NCI-H2107 treated with DMSO at 0.1 percent for 48 hours (cell line): Measurements from ENCODE around the gene PTPN23.
A peak's percentile ranks its signal among the peaks of the same experiment; 100 is the strongest.

Experiments
- DNase-seq: peaks from one replicate; lab custom pipeline; 2025; ENCODE audit not compliant: unreplicated experiment; lab: John Stamatoyannopoulos, UW

Gene PTPN23

GRCh38 chr3:47419083-47420043, 38.5 kb downstream of the PTPN23 start:
- no peak for DNase-seq

DNA sequence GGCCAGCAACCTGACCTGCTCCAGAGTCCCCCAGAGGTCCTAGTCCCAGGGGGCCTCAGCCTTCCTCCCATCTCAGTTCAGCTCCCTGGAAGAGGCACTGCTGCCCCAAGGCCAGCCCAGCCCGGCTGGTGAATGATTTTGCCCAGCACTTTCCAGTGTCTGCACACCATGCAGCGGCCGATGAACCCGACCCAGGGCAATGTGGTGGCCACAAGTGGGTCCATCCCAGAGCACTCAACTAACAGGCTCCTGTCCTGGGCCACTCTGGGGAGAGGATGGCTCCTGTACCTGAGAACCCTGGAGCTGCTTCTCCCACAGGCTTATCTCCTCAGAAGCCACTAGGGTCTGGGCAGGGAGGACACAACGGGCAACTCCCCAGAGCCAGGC, 39.2 kb downstream of the PTPN23 start:
- DNase-seq = no peak

DNA sequence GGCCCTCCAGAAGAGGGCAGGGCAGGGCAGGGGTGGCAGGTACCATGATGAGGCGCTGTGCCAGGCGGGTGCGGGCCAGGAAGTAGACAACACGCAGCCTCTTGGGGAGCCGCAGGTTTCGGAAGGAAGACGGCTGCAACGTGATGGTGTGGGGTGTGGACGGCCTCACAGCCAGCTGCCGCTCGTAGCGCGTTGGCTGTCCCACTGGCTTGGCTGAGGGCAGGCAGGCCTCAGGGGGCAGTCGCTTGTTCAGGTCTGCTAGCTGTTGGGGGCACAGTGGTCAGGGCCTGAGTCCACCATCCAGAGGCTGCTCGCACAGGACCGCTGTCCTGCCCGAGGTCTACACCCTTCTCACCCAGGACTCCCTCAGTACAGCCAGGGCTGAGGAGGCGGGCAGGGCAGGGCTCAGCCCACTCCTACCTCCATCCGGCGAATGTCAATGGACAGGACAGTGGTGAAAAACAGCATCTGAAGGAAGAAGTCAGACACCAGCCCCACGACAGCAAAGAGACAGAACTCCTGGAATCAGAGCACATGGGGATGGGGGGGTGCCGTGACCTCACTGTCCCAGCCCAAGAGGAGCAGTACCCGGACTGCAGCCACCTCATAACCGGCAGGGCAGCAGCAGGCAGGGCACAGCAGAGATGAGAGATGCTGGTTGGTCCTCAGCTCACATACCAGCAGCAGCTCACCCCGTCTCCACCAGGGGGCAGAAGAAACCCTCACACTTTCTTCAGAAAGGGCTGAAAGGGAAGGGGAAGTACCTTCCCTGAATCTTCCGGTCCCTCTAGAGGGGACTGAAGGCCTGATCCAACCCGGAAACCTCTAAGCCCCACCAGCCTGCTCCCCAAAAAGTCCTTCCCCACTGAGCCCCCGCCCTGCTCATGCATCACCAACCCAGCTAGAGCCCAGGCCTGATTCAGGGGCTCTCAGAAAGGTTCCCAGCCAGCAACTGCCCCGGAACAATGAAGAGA, 40.0 kb downstream of the PTPN23 start:
- DNase-seq = peak; percentile 50

DNA sequence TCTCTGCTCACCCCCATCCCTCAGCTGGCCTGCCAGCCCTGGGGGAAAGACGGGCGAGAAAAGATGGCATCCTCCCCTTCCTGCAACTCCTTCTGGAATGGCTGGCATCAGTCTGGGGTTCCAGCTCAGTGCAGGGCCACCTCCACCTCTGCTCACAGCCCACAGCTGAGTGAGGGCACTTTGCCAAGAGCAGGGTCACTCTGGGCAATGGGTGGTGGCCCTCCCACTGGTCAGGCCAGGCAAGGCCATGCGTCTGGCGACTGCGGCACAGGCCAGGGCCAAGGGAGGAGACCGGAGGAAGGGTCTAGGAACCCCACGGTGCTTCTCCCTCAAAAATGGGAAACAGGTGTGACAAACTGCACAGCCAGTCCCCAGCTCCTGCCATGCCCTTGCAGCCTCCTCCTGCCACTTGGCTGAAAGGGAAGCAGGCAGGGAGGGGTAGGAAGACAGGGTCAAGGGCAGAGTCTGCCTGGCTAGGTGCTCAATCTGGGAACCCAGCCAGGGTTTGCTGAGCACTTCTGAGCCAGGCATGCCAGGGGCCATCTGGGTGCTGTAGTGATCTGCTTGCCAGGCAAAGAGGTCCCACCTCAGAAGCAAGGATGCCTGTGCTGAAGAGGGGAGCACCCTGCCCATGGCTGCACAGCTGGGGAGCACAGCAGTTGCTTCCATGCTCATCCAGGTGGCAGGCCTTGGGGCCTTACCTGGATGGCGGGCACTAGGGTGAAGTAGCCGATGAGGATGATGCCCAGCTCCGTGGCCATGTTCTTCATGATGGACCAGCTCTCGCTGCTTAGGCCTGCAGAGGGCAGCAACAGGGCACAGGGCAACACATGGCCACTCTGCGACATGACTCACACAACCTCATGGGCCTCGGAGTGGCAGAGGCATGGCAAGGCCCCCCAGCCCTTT, 41.2 kb downstream of the PTPN23 start:
- DNase-seq = no peak

- DNase-seq = no peak
Observed at GRCh38 chr3:47422743-47423142, 41.9 kb downstream of the PTPN23 start.

DNA sequence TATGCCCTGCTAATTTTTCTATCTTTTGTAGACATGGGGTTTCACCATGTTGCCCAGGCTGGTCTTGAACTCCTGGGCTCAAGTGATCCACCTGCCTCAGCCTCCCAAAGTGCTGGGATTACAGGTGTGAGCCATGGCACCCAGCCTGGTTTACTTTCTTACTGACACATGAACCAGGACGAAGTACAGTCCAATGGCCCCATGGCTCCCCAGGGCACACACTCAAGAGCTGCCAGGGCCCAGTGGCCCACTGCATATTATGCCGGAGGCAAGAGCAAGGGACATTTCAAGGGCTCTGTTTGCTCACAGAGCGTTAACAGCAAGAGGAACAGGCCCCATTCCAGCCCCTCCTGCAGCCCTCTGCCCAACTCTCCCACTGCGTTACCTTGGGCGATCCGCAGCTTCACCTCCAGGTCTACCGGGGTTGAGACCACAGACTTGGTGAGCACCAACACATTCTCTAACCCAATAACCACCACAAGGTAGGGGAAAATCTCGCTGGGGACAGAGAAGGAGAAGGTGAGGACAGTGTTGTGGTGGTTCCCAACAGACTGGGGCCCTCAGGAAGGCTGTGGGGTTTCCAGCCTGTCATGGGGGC, 42.8 kb downstream of the PTPN23 start:
- DNase-seq = no peak

DNA sequence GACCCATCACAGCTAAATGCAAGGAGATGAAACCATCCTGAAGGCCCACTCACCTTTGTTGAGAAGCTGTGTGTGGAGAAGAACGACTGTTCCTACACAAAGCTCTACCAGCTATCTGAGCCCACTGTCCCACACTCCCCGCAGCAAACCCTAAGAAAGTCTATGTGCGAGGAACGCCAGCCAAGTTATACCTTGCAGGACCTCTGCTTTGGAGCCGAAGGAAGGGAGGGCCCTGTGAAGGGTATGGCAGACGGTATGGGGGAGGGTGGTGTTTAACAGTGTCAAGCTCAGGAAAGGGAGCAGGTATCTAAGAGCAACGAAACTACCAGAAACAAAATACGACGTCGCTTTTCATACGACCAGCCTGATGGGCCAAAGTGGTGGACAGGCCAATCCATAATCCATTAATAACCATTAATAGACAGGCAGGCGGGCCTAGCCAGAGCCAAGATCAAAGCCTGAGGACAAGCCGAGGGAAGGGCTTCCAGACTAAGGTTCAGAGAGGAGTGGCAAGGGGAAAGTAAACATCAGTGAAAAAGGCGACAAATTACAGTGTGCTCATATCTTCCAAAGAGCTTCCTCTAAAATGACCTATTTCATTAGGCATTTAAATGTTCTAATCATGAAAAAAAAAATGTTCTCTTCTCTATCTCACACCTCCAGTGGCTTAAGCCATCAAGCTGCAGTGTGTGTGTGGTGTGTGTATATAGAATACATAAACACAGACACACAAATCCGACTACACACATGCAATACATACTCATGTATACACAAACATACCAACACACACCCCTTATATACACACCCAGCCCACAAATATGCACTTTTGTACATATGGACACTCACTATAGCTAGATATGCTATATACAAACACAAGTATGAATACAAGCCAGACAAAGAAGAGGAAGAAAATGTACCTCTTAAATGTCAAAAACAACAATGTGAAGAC, 43.9 kb downstream of the PTPN23 start:
- DNase-seq = no peak

- DNase-seq = no peak
Observed at GRCh38 chr3:47425383-47425778, 44.6 kb downstream of the PTPN23 start.

- no peak for DNase-seq
Observed at GRCh38 chr3:47425959-47426358, 45.1 kb downstream of the PTPN23 start.

DNA sequence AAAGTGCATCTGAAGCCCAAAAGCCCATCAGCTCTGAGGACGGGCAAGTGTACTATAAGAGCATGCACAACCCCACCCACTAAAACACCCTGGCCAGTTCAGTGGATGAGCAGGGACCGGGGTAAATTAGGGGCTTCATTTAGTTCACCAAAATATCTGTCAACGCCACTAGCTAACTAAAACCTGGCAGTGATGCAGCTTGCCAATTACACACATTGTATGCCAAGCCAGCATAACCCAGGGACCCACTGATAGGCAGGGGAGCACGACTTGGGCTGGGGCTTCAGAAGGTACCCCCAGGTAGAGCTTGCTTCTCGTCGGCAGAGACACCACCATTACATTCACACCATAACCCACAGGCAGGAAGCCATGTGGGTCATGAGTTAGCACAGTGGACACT, 47.0 kb downstream of the PTPN23 start:
- DNase-seq = no peak

DNA sequence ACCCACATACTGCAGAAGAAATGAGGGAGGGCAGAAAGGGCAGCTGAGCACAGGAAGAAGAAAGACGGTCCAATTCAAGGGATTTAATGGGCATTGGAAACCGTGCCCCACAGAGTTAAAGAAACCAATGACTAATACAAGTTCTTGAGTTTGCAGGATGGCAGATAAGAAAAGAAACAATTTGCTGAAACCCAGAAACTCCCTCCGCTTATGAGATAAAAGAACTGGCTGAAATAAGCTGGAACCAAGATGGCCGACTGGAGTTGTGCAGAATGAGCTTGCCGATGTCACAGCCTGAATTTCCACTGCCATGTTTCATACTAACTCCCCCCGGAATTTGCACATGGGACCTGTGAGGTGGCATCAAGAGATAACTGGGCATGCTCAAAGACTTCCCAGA, 47.8 kb downstream of the PTPN23 start:
- no peak for DNase-seq

GRCh38 chr3:47429476-47430270, 48.9 kb downstream of the PTPN23 start:
- no peak for DNase-seq

DNA sequence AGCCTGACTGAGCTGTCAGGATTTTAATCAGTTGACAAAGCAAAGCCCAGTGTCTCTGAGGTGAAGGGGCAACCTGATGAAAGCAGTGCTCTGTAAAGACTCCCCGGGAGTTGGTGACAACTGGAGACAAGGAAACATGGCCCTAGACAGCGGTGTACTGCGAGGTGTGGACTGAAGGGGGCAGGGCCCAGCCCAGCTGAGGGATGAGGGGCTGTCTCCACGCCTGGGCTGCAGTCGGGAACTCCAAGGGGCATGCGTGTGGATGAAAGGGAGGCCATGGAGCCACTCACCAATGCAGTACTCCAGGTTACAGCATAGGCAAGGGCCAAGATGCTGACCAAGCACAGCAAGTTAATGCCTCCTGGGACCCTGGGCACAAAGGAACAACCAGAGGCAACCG, 49.8 kb downstream of the PTPN23 start:
- no peak for DNase-seq

DNA sequence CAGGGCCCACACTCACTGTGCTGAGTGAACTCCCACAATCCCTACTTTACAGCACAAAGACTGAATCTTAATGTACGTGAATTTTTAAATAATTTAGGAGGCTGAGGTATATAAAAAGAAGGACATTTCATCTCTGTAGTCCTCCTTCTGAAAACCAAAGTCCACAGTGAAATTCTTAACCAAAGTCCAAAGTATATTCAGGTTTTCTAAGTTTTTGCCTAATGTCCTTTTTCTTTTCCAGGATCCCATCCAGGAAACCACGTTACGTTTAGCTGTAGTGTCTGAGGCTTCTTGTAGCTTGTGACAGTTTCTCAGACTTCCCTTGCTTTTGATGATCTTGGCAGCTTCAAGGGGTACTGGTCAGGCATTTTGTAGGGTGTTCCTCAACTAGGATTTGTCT, 50.4 kb downstream of the PTPN23 start:
- no peak for DNase-seq

GRCh38 chr3:47432673-47433072, 51.9 kb downstream of the PTPN23 start:
- no peak for DNase-seq

- no peak for DNase-seq
Observed at GRCh38 chr3:47433796-47434195, 53.0 kb downstream of the PTPN23 start.

- no peak for DNase-seq
Observed at GRCh38 chr3:47434849-47435248, 54.0 kb downstream of the PTPN23 start.

DNA sequence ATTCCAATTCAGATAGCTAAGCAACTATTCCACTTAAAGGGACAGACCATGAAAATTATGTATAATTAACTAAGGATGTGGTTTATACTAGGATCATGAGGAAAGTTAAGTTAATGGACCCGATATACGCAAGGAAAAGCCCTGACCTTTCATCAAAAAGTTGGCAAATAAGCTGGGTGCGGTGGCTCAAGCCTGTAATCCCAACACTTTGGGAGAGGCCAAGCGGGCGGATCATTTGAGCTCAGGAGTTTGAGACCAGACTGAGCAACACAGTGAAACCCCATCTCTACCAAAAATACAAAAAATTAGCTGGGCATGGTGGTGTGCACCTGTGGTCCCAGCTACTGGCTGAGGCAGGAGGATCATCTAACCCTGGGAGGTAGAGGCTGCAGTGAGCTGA, 55.4 kb downstream of the PTPN23 start:
- DNase-seq = no peak
